ENCODE data around the gene LMO3.

DNA sequence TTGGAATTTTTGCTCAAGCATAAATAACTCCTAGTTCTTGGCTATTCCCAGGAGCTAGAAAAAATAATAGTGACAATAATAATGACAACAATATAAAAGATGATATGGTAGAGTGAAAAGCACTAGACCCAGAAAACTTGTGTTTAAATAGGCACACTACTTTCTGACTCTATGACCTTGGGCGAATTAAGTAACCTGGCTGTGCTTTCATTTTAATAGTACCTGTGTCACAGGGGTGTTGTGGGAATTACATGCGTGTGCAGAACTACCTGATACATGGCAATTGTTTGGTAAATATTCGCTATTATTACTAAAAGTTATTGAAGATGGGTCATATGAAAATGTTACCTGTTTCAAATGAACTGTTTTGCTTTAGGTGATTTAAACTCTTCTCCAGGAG is 60.1 kb downstream of the LMO3 start:
- no peak for TF ChIP-seq POLR2A (IDR thresholded peaks at IDR 0.05)
- TF ChIP-seq, protein P1, sequence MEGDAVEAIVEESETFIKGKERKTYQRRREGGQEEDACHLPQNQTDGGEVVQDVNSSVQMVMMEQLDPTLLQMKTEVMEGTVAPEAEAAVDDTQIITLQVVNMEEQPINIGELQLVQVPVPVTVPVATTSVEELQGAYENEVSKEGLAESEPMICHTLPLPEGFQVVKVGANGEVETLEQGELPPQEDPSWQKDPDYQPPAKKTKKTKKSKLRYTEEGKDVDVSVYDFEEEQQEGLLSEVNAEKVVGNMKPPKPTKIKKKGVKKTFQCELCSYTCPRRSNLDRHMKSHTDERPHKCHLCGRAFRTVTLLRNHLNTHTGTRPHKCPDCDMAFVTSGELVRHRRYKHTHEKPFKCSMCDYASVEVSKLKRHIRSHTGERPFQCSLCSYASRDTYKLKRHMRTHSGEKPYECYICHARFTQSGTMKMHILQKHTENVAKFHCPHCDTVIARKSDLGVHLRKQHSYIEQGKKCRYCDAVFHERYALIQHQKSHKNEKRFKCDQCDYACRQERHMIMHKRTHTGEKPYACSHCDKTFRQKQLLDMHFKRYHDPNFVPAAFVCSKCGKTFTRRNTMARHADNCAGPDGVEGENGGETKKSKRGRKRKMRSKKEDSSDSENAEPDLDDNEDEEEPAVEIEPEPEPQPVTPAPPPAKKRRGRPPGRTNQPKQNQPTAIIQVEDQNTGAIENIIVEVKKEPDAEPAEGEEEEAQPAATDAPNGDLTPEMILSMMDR (IDR thresholded peaks at IDR 0.05): no peak
